ENCODE results near the gene LIFR. TPM values are rescaled to one million over a fixed set of nuclear protein-coding genes. Genes with fewer than 3 reads are reported as not detected.

Gene LIFR
- total RNA-seq, 1 donor from 2014 or later: 32.7 TPM

GRCh38 chr5:38473008-38473407 is 83.4 kb downstream of the LIFR start:
- no peak overlapping the region for H3K27ac Mint-ChIP-seq
- no peaks in the 10 kb centered on the region for H3K36me3 Mint-ChIP-seq
- TF ChIP-seq CTCF (conservative IDR thresholded peaks at IDR 0.05): no peak
- peaks cover 9% of the 10 kb centered on the region for H3K4me1 Mint-ChIP-seq (ENCODE audit: unreplicated experiment)
- no peak for DNase-seq (ENCODE audit: extremely low spot score, unreplicated experiment)
- no peaks in the 10 kb centered on the region for H3K27me3 Mint-ChIP-seq
- no peak overlapping the region for H3K4me3 Mint-ChIP-seq
- H3K9me3 Mint-ChIP-seq: no peaks in the 10 kb centered on the region

GRCh38 chr5:38472541-38472940 is 83.9 kb downstream of the LIFR start:
- Mint-ChIP-seq H3K4me1 (ENCODE audit: unreplicated experiment) (peaks cover 13% of the 10 kb centered on the region), H3K27me3 (no peaks in the 10 kb centered on the region), H3K27ac (no peak overlapping the region), H3K4me3 (no peak overlapping the region), H3K36me3 (no peaks in the 10 kb centered on the region), H3K9me3 (no peaks in the 10 kb centered on the region)
- TF ChIP-seq CTCF (conservative IDR thresholded peaks at IDR 0.05): no peak
- DNase-seq (ENCODE audit: extremely low spot score, unreplicated experiment): no peak

GRCh38 chr5:38471709-38472108 is 84.7 kb downstream of the LIFR start:
- Mint-ChIP-seq H3K27ac (no peak overlapping the region), H3K9me3 (no peaks in the 10 kb centered on the region), H3K4me3 (no peak overlapping the region), H3K36me3 (no peaks in the 10 kb centered on the region), H3K27me3 (no peaks in the 10 kb centered on the region), H3K4me1 (ENCODE audit: unreplicated experiment) (peaks cover 13% of the 10 kb centered on the region)
- TF ChIP-seq CTCF (conservative IDR thresholded peaks at IDR 0.05): no peak
- no peak for DNase-seq (ENCODE audit: extremely low spot score, unreplicated experiment)

GRCh38 chr5:38469707-38470267 is 86.7 kb downstream of the LIFR start:
- Mint-ChIP-seq H3K27ac (no peak overlapping the region), H3K4me3 (no peak overlapping the region), H3K27me3 (no peaks in the 10 kb centered on the region), H3K9me3 (no peaks in the 10 kb centered on the region), H3K36me3 (no peaks in the 10 kb centered on the region), H3K4me1 (ENCODE audit: unreplicated experiment) (peaks cover 13% of the 10 kb centered on the region)
- no peak for DNase-seq (ENCODE audit: extremely low spot score, unreplicated experiment)
- no peak for TF ChIP-seq CTCF (conservative IDR thresholded peaks at IDR 0.05)

GRCh38 chr5:38468978-38469706 is 87.3 kb downstream of the LIFR start:
- Mint-ChIP-seq H3K9me3 (no peaks in the 10 kb centered on the region), H3K4me1 (ENCODE audit: unreplicated experiment) (peaks cover 13% of the 10 kb centered on the region), H3K4me3 (no peak overlapping the region), H3K27me3 (no peaks in the 10 kb centered on the region), H3K27ac (no peak overlapping the region), H3K36me3 (no peaks in the 10 kb centered on the region)
- DNase-seq (ENCODE audit: extremely low spot score, unreplicated experiment): no peak
- no peak for TF ChIP-seq CTCF (conservative IDR thresholded peaks at IDR 0.05)

All from type B pancreatic cell (in vitro differentiated cells).